ENCODE measurements around the gene TSPO. TPM values are rescaled to one million over a fixed set of nuclear protein-coding genes. Genes with fewer than 3 reads are reported as not detected.

Gene TSPO
- total and polyA plus RNA-seq, 2 of the 8 experiments (the other 6 are each of a cell fraction or from before 2014, with no cell fraction given): 19.9 to 51.5 TPM

- FAIRE-seq (no peak), DNase-seq (ENCODE audit: low read depth in 1 of 2, low spot score in 2 of 2) (no peak)
- no peak overlapping the region for H3K4ac ChIP-seq (replicated peaks; ENCODE audit: insufficient read length, low read depth, low read length)
- H3K79me2 ChIP-seq (ENCODE audit: control insufficient read depth in 1 of 2, insufficient read depth in 2 of 2, low read length in 2 of 2): no peaks in the 10 kb centered on the region
- no peak overlapping the region for H4K5ac ChIP-seq (ENCODE audit: insufficient read length, low read depth, low read length)
- peaks cover 0 to 10% (median 3%) of the 10 kb centered on the region in 4 experiments; a peak in 4 of 7 replicates for H3K4me1 ChIP-seq (replicated peaks in 1 of 4; ENCODE audit: control insufficient read depth in 3 of 4, insufficient read depth in 4 of 4, low read length in 3 of 4)
- no peak overlapping the region for H3K4me2 ChIP-seq (ENCODE audit: insufficient read depth in 1 of 2, low read depth in 2 of 2, low read length in 2 of 2)
- H4K91ac ChIP-seq (replicated peaks; ENCODE audit: insufficient read length, low read length): no peak overlapping the region
- ChIA-PET CTCF (ENCODE audit: partially characterized antibody) (interaction anchor here (0.7 to 1.3 kb wide), 3 partner anchors 10 to 20 kb away, joined by 3 to 6 read pairs (median 4); no protein-coding TSS in a partner anchor), POLR2A (ENCODE audit: partially characterized antibody) (interaction anchor here (0.6 kb wide), 3 partner anchors 47 to 68 kb away, joined by 3 to 4 read pairs (median 3); no protein-coding TSS in a partner anchor)
- no peaks in the 10 kb centered on the region for H3K9me3 ChIP-seq (ENCODE audit: insufficient read depth in 2 of 2, low read depth in 1 of 2, low read length in 1 of 2)
- H4K8ac ChIP-seq (ENCODE audit: extremely low read depth, insufficient read depth, low read length): no peak overlapping the region
- H3K9ac ChIP-seq (replicated peaks in 1 of 4; ENCODE audit: extremely low read depth in 1 of 4, low read depth in 3 of 4, low read length in 3 of 4): no peak overlapping the region
- no peak overlapping the region for H3K4me3 ChIP-seq (ENCODE audit: extremely low read depth in 1 of 4, insufficient read depth in 2 of 4, low read depth in 3 of 4, low read length in 4 of 4)
- no peak overlapping the region for H2AK5ac ChIP-seq (ENCODE audit: low read depth, low read length)
- no peak overlapping the region for H3K18ac ChIP-seq (ENCODE audit: extremely low read depth, low read length)
- no peak overlapping the region for H2BK15ac ChIP-seq (ENCODE audit: low read length)
- no peak overlapping the region for H2BK5ac ChIP-seq (ENCODE audit: low read depth, low read length)
- no peak overlapping the region for H2BK20ac ChIP-seq (ENCODE audit: low read length)
- H3K79me1 ChIP-seq (ENCODE audit: low read depth, low read length): no peaks in the 10 kb centered on the region; the same call in 1 of the 2 replicates
- H3K36me3 ChIP-seq (ENCODE audit: control insufficient read depth in 2 of 4, insufficient read depth in 4 of 4, low read length in 3 of 4): no peaks in the 10 kb centered on the region
- 92% methylated on average over 7 of the region's 7 CpGs; no CpG with 5 or more reads in 1 of the 2 experiments for WGBS, 2 experiments (ENCODE audit: extremely low coverage in 1 of 2, insufficient coverage in 1 of 2, insufficient read length in 1 of 2, insufficient replicate concordance in 2 of 2, low coverage in 1 of 2, low lambda C conversion rate in 2 of 2, missing lambda C conversion rate in 1 of 2)
- no peak overlapping the region for H2BK12ac ChIP-seq (ENCODE audit: low read depth, low read length)
- H3K14ac ChIP-seq (ENCODE audit: insufficient read length): no peak overlapping the region
- no peak overlapping the region for H3K23ac ChIP-seq (ENCODE audit: insufficient read length)
- no peak overlapping the region for H2AFZ ChIP-seq (ENCODE audit: low read length)
- no peak overlapping the region for H2BK120ac ChIP-seq (replicated peaks; ENCODE audit: low read depth, low read length)
- H4K20me1 ChIP-seq (replicated peaks in 1 of 2; ENCODE audit: control insufficient read depth in 1 of 2, insufficient read depth in 2 of 2, low read length in 2 of 2): peaks cover 3% of the 10 kb centered on the region in 2 experiments
- no peak overlapping the region for H3K27ac ChIP-seq (ENCODE audit: low read depth, low read length)
- no peak overlapping the region for H3K56ac ChIP-seq (replicated peaks; ENCODE audit: insufficient read length, low read depth, low read length)
- H3K27me3 ChIP-seq (replicated peaks in 1 of 4; ENCODE audit: control insufficient read depth in 3 of 4, extremely low read depth in 1 of 4, insufficient read depth in 3 of 4, low read length in 3 of 4): peaks cover under 1 to 13% (median 9%) of the 10 kb centered on the region in 4 experiments
- no peaks in the 10 kb centered on the region for H3K23me2 ChIP-seq (ENCODE audit: low read depth, low read length)
- TF ChIP-seq POU5F1 (IDR thresholded peaks at IDR 0.05; ENCODE audit: low read depth, low read length) (no peak), POLR2A (IDR thresholded peaks at IDR 0.05; ENCODE audit: control extremely low read depth in 1 of 2, low read depth in 2 of 2, low read length in 2 of 2) (no peak), EGR1 (IDR thresholded peaks at IDR 0.05; ENCODE audit: borderline replicate concordance, low read depth, low read length) (no peak), E2F6 (IDR thresholded peaks at IDR 0.05) (no peak), JUN (IDR thresholded peaks at IDR 0.05; ENCODE audit: low read depth, low read length) (no peak), GABPA (IDR thresholded peaks at IDR 0.05; ENCODE audit: borderline replicate concordance, insufficient read depth, low read length) (no peak), CBX5 (IDR thresholded peaks at IDR 0.05; ENCODE audit: low read depth, low read length) (no peak), FOSL1 (IDR thresholded peaks at IDR 0.05; ENCODE audit: insufficient read depth, low read depth, low read length) (no peak), TEAD4 (IDR thresholded peaks at IDR 0.05; ENCODE audit: low read depth, low read length) (no peak), GTF2F1 (IDR thresholded peaks at IDR 0.05; ENCODE audit: borderline replicate concordance, low read depth, low read length) (no peak), ATF3 (IDR thresholded peaks at IDR 0.05; ENCODE audit: insufficient read depth, low read depth, low read length) (no peak)
Measured at GRCh38 chr22:43116932-43117331, 34.4 kb upstream of the TSPO start.

All from H1 (cell line).